Endothelial cell of umbilical vein (primary cell): ENCODE measurements around the gene TMEM145.

Experiments used
- CTCF ChIP-seq, 2 donors: IDR thresholded peaks; 1 replicate in 1 of 2; 2 replicates in 1 of 2; pipeline ENCODE4 v1.5.1; 2011; ENCODE audit warnings: low read length in 2 of 2, mild to moderate bottlenecking in 2 of 2, moderate library complexity in 2 of 2, control low read depth in 1 of 2, inconsistent platforms in 1 of 2, low read depth in 1 of 2; ENCODE audit not compliant: insufficient read depth in 1 of 2; ENCODE audit errors: extremely low read depth in 1 of 2
- EZH2 ChIP-seq: IDR thresholded peaks from 2 replicates; pipeline ENCODE4 v1.6.1; 2012; ENCODE audit warnings: borderline replicate concordance, low read depth, mild to moderate bottlenecking, moderate library complexity, low read length, inconsistent platforms; ENCODE audit not compliant: severe bottlenecking
- FOS ChIP-seq: IDR thresholded peaks from 2 replicates; pipeline ENCODE4 v1.6.1; 2011; ENCODE audit warnings: mild to moderate bottlenecking, low read length, moderate library complexity, borderline replicate concordance; ENCODE audit not compliant: insufficient read depth
- JUN ChIP-seq: IDR thresholded peaks from 2 replicates; pipeline ENCODE4 v1.6.1; 2011; ENCODE audit warnings: borderline replicate concordance, low read depth; ENCODE audit not compliant: insufficient read length, insufficient read depth
- MYC ChIP-seq: IDR thresholded peaks from one replicate; pipeline ENCODE4 v1.6.1; 2011; ENCODE audit warnings: mild to moderate bottlenecking, low read depth, low read length
- POLR2A ChIP-seq: IDR thresholded peaks from 2 replicates; pipeline ENCODE4 v1.6.1; 2012; ENCODE audit warnings: low read depth, mild to moderate bottlenecking, control low read depth, low read length
- POLR2AphosphoS5 ChIP-seq: IDR thresholded peaks from 2 replicates; pipeline ENCODE4 v1.6.1; 2012; ENCODE audit warnings: low read depth, mild to moderate bottlenecking, control low read depth, low read length, moderate library complexity; ENCODE audit not compliant: insufficient read depth

GRCh38 chr19:42277821-42278451 is 35.2 kb upstream of the TMEM145 start:
- TF ChIP-seq JUN (no peak), POLR2A (peak; percentile 15), CTCF (IDR thresholded peaks at IDR 0.05; ENCODE audit: extremely low read depth in 1 of 2, insufficient read depth in 1 of 2, low read depth in 1 of 2, low read length in 2 of 2) (no peak), EZH2 (no peak), POLR2AphosphoS5 (no peak), MYC (no peak), FOS (no peak)
